CD4-positive, alpha-beta T cell treated with Interferon alpha-2 for 1 hour (primary cell): Measurements from ENCODE around the gene SLC16A5.
"Not testable (repeated sequence)": the region's sequence is repeated elsewhere in the genome, so short reads cannot be mapped to it uniquely, and the experiment has no call there.

ENCODE experiments used
- DNase-seq, 2 donors: peaks; one replicate each; pipeline ENCODE4 v3.0.0-alpha.2; 2020 to 2022

The SLC16A5 gene

DNA sequence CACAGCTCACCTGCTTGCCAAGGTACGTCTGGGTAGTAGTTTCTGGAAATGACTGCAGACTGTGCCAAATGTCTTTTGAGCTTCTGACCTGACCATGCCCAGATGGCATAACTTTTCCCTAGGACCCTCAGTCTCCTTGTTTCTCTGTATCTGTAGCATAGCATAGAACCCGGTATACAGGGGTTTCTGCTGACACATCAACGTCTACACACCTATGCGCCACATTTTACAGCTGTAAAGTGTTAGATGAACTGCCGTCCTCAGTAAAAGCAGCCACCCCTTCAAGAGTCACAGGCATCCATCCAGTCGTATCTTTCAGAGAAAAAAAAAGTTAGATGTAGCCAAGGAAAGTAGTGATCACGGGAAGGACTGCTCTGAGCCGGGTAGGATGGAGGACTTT is 23.3 kb upstream of the SLC16A5 start:
- DNase-seq: no peak

DNA sequence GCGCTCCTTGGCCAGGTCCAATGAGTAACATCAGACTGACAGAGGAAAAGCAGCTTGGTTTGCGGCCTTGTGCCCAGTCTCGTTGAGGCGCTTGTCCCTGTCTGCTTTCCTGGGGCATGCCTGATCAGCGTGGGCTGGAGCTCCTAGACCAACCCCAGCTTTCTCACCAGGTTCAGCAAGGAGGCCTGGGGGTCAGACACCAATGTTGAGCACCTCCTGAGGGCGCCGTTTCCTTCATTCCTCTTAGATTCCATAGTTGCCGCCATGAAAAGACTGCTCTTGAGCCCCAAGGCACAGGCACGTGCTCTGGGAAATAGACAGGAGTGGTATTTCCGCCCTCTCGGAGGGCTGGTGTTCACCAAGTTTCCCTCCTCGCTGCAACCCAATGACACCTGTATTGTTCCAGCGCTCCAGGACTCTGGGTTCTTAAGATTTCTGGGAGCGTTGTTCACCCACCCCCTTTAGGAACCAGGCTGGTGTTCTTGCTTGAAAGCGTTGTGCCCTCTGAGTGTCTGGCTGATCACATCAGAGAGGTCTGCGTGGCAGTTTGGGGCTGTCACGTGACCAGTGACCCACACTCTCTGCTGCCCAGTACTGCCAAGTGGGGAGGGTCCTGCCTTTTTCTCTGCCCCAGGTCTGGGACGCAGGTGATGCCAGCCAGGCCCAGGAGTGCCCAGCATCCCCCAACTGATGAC is 22.7 kb upstream of the SLC16A5 start:
- no peak for DNase-seq

DNA sequence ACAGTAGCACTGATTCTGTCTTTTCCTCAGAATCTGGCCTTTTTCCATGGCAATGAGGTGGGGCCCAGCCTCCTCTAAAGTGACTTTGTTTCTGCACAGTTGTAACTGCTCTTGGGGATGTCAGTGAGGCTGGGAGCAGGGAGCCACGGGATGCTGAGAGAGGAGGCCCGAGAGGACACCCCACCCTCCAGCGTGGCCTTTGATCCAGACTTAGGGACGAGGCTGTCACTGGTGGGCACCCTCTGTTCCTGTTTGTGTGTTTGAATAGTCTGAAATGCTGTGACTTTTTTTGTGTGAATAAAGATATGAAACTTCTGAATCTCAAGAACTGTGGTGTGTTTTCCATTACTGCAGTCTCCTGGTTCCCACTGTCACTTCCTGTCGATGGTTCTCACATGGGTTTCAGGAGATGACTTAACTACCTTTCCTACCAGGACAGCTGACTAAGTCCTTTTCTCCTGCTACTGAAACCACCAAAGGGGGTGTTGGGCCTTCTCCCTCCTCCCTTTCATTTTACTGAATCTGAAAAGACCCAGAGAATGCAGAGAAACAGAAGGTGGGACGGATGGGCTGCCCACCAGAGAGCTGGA is 22.1 kb upstream of the SLC16A5 start:
- no peak for DNase-seq

DNA sequence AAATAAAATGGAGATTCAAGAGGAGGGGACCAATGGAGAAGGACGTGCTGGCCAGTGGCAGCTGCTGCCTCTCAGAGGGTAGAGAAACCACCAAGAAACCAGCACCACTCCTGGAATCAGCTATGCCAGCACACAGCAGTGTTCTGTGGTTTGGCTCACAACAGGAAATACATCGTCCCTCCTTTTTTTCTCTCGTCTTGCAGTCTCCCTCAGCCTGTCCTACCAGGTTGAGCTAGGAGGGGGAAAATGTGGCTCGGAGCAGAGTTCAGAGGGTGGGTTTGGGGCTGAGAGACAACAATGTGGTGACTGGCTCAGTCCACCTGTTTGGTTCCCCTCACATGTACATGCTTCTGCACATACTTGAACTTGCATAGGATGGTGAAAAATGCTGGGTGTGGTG is 19.9 kb upstream of the SLC16A5 start:
- peak in 1 of 2 donors; percentile 32 for DNase-seq

DNA sequence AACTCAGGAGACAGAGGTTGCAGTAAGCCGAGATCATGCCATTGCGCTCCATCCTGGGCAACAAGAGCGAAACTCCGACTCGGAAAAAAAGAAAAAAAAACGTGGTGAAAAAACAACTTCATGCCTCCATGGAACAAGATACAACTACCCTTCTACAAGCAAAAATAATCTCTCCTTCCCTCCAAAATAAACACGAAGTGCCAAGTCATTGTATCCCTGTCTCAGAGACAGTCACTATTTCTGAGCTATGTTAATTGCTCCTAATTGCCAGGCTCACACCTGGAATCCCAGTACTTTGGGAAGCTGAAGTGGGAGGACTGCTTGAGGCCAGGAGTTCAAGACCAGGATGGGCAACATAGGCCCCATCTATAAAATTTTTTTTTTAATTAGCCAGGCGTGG is 19.0 kb upstream of the SLC16A5 start:
- no peak for DNase-seq

DNA sequence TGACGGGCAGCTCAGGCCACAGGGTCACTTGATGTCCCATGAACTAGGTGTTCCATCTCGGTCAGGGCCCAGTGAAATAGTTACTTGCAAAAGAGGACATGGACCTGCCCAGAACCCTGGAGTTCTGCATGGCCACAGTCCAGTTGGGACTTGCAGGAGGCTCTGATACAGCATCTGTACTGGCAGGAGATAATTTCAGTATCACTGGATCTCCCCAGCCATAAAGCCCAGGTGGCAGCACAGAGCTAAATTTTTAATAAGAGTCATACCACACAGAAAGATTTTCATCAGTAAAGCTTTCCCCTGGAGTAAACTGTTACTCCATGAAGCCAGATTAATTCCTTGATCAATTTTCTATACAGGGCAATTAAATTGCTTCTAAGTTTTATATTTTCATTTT is 18.0 kb upstream of the SLC16A5 start:
- no peak for DNase-seq

DNA sequence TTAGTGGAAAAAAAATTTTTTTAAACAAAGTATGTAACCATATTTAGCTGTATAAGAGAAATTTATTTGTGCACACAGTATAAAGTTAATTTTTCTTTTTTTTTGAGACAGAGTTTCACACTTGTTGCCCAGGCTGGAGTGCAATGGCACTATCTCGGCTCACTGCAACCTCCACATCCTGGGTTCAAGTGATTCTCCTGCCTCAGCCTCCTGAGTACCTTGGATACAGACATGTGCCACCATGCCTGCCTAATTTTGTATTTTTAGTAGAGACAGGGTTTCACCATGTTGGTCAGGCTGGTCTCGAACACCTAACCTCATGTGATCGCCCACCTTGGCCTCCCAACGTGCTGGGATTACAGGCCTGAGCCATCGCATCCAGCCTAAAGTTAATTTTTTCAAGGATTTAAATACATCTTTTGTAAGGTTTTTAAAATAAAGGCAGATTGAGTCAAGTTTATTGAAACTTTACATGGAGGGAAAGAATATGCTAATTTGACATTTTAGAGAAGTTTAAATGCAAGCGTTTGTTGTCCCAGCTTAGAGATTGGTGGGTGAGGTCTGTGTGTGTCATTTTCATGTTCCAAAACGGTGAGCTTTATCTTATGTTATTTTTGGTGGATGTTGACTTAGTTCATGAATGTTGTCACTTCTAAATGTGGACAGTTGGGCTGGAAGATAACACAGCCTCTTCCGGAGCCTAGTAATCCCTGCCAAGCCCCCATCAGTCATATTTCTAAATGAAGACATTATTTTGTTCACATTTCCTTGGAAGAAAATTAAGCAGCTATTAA is 16.1 kb upstream of the SLC16A5 start:
- not testable (repeated sequence) for DNase-seq

DNA sequence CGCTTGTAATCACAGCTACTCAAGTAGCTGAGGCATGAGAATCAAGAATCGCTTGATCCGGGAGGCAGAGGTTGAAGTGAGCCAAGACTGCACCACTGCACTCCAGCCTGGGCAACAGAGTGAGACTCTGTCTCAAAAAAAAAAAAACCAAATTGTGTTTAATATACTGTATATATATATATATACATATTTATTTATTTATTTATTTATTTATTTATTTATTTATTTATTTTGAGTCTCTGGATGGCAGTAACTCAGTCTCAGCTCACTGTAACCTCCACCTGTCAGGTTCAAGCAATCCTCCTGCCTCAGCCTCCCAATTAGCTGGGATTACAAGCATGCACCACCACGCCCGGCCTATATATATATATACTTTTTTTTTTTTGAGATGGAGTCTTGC is 14.8 kb upstream of the SLC16A5 start:
- not testable (repeated sequence) for DNase-seq

DNA sequence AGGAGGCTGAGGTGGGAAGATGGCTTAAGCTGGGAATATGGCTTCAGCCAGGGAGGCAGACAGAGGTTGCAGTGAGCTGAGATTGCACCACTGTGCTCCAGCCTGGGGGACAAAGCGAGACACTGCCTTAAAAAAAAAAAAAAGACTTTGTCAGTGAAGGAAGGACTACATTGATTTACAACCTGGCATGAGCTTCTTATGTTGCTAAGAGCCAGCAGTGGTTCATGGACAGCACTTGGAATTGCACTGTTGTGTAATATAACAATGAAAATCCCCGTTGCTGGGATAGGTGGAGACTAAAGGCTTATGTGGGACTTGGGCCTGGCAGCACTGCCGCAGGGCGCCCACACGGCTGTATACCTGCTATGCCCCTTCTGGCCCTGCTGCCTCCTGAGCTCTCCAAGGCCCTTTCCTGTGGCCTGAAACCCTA is 14.1 kb upstream of the SLC16A5 start:
- no peak for DNase-seq

DNA sequence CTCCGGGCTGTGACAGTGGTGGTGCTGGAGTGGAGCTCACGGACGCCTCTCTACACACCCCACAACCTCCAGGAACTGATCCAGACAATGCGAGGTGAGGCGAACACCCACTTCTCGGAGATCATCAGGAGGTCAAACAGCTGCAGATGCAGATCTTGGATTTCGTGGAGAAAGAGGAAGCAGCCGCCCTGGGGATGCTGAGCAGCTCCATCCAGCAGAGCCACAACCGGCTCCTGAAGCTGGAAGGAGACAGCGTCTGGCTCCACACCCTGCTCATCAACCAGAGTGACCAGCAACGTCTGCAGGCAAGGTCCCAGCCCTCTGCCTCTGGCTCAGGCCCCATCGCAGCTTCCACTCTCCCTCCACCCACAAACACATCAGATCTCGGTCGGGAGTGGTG is 13.2 kb upstream of the SLC16A5 start:
- DNase-seq: no peak

DNA sequence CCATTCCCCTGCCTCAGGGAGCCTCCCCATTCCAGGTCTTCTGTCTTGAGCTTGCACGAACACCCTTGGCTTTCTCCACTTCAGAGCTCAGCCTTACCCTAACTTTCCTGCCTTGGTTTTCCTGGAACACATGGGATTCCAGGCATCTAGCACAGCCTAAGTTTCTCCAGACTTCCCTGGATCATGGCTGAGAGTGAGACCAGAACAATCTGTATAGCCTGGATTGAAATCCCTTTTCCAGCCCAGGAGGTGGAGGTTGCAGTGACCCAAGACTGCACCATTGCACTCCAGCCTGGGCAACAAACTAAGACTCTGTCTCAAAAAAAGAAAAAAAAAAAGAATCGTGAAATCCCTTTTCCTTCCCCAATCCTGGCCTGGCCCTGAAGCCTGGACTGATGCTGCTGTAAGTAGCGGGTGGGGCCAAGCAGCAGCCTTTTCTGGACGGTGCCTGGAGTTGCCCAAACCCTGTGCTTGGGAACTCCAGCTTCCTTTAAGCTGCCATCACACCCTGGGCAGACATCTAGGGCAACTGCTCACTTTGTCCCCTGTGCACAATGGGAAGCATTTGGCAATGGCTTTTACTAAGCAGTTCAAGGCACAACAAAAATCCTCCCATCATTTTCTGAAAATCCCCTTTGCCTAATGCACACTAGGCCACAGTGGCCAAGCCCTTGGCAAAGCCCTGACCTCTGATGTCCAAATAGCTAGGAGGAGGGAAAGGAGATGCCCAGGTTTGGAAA is 12.0 kb upstream of the SLC16A5 start:
- no peak for DNase-seq

DNA sequence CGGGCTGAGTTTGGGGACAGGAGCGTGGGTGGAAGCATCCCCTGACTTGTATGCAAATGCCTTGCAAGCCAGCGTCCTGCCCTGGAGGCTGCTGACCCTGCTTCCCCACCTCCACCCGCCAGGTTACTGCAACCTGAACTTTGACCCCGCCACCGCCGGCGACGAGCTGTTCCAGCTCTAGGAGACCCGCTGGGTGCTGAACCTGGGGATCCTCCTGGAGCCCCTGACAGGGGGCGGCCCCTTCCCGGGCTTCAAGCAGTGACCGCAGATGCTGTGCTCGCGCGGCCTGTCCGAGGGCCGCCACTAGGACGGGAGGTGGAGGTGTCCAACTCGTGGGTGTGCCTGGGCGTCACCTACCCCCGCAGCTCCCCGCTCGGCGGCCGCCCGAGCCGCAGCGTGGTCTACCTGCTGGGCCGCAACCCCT is 10.7 kb upstream of the SLC16A5 start:
- DNase-seq: no peak

DNA sequence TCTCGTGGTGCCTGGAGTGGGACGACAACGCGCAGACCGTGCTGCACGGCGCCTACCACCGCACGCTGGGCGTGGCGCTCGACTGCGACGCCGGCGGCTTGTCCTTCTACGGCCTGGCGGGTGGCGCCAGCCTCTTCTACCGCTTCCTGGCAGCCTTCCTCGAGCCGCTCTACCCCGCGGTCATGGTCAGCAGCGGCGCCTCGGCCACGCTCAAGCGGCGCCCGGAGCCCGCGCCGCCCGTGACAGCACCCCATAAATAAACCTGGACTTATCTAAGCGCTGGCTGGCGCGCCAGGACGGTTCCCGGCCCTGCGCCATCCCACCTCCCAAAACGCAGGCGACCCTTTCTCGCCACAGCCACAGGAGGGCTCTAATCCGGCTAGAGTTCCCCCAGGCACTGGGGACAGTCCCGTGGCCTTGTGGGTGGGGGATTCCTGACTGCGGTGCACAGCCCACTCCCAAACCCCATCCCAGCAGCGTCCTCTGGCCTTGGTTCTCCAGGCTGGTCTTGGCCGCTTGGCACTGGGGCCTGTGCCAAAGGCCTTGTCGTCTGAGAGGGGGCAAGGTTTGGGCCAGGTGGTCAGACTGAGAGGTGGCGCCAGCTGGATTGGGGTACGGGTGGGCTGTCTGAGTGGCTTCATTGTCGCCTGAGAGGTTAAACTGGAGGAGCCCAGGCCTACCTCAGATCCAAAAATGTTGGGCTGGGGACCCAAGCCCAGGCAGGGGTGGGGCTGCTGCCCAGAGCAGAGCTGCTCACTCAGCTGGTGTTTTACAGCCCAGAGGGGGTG is 10.1 kb upstream of the SLC16A5 start:
- DNase-seq: peak; percentile 45 to 54

DNA sequence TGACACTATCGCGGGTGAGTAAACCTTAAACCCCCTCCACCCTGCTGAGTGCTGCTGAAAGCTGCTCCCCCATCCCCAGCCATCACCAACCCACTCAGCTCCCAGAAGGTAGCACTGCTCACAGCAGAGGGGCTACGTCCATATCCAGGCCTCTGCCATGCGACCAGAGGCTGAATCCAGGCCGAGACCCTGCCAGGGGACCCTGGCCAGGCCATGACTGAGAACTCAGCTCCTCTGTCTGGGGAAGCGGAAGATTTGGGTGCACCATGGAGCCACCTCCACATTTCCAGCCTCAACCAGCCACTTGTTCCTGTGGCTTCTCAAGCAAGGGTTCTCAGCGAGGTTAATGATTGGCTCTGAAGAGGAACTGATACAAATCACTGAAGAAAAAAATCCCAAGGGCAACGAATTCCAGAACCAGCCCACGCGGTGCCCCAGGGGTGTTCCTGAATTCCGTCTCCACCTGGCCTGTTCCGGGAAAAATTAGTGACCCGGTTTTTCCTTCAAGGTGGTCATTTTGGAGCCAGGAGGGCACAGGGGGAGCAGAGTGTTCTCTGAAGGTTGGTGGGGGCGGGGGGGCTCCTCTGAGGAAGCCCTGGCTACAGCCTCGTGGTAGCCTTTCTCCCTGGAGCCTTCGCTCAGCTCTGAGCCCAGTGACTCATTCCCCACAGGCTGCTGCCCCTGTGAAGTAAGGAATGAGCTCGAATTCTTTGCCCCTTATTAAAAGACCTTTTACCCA is 9.3 kb upstream of the SLC16A5 start:
- DNase-seq: no peak

DNA sequence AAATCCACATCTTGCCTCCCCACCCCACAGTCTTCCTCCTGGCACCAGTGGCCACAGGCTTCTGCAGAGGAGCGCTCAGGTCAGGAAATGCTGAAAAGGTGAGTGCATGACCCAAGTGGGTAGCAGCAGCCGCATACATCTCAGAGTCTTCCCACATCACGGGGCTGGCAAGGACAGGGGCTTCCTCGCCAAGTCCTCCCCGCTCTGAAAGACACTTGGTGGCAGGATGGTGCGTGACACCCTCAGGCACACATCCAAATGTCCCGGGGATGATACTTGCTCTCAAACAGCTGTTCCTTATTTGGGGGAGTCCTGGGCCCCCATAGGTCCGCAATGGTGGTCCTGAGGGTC is 8.8 kb upstream of the SLC16A5 start:
- DNase-seq: no peak

DNA sequence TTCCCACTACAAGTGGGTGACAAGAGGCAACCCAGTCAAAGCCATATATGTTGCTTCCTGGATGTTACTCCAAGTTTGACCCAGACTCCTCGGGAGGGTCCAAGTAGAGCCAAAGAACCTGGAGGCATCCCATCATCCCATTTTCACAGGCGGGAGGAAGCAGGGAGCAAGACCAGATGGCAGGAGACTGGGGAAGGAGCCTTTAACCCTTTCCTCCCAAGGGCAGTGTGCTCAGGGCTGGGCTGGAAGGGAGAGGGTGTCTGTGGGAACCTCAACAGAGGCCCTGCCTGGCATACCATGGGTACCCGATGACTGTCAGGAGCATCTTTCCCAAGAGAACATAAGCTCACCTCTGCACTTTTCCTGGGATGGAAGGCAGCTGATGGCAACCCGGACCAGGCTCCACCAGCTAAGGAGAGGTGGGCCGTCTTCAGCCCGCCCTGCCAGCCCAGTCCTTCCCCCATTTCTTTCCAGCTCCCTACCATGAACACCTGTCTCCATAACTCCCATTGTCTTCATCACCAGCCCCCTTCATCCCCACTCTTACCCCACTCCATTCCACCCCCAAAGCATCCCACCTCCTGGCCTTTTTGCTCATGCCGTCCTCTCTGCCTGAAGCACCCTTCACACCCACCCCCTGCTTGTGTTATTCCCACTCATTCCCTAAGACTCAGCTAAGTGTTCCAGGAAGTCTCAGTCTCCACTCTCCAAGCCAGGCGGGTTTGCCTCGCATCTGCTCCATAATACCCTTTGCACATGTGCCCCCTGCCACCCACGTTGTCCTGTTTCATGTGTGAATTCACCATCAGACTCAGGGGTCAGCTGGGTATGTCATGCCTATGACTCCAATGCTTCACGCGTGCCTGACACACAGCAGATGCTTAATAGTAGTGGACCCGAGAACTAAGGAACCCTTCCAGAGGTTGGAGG is 5.9 kb upstream of the SLC16A5 start:
- no peak for DNase-seq

DNA sequence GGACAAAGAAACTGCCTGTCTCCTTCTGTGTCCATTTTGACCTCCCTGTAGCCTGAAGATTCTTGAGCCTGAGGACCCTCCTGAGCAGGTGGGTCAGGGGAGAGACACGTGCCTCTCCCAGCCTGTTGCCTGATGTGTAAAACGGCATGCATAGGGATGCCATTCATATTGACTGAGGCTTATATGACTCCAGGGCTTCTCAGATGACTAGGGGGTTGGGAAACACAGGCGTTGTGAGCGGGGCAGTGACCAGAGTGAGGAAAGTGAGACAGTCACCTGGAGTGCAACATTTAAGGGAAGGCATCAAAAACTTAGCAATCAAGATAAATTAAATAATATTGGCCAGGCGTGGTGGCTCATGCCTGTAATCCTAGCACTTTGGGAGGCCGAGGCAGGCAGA is 5.1 kb upstream of the SLC16A5 start:
- no peak for DNase-seq

DNA sequence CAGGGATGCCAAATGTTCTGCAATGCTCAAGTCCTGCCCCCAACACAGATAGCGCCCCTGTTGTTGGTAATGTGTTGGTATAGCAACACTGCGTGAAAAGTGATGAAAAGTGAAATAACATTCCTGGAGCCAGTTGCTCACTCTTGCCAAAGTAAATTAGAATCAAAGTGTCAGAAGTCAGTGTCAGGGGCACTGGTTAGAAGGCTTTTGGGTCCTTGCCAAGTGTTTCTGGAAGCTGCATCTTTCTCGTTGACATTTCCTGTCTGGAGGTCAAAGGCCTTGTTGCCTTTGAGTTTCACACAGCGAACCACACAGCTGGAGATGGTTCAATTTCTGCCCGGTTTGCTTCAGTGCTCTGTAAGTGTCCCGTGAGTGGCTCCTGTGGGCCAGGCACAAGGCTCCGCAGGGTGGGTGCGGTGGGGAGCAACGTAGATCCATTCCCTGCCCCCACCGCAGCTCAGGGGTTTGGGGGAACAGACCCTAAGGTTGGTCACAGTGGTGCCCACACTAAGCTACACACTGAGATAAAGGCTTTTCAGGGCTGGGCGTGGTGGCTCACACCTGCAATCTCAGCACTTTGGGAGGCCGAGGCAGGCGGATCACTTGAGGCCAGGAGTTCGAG is 3.6 kb upstream of the SLC16A5 start:
- no peak for DNase-seq

DNA sequence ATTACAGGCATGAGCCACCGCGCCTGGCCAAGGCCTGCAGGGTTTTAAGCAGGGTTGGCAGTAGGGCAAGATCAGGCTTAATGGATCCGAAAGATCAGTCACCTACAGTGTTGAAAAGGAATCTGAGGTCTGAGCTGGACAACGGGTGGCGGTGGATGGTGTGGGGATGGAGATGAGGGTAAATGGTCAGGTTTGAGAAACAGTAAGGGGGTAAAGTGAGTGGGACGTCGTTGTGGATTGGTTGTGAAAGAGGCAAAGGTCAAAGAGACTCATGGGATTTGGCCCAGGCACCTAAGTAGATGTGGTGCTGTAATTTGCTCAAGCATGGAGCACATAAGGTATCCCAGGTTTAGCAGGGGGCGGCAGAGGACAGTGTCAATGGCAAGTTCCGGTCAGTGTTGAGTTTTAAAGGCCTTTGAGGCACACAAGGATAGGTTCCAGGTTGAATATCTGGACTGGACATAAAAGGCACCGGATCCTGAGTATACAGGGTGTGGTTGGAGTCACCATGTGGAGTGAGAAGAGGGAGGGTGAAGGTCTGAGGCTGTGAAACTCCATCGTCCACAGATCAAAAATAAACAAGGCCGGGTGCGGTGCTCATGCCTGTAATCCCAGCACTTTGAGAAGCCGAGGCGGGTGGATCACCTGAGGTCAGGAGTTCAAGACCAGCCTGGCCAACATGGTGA is 1.1 kb upstream of the SLC16A5 start:
- DNase-seq: no peak

DNA sequence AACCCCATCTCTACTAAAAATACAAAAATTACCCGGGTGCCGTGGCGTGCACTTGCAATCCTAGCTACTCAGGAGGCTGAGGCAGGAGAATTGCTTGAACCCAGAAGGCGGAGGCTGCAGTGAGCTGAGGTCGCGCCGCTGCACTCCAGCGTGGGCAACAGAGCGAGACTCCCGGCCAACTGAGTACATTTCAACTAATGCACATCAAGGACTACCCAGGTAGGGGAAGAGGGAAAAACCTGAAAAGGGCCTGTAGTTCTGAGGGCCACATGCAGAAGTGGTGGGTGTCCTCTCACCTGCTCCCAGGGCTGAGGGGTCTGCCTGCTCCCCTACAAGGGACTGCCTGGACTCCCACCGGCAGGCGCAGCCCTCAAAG is 584 bp upstream of the SLC16A5 start:
- DNase-seq: no peak
